Germinal center (tissue), 1 donor: ENCODE measurements around the gene WFS1.

ENCODE experiments used
- DNase-seq: peaks from one replicate; pipeline ENCODE4 v3.0.0; 2012; ENCODE audit warnings: mixed read lengths, low spot score

WFS1 gene

GRCh38 chr4:6299875-6300274, 30.2 kb downstream of the WFS1 start:
- no peak for DNase-seq

- no peak for DNase-seq
Observed at GRCh38 chr4:6300359-6300758, 30.7 kb downstream of the WFS1 start.

- no peak for DNase-seq
Observed at GRCh38 chr4:6301051-6301731, 31.5 kb downstream of the WFS1 start.

GRCh38 chr4:6301732-6302442, 32.2 kb downstream of the WFS1 start:
- no peak for DNase-seq

- no peak for DNase-seq
Observed at GRCh38 chr4:6302869-6303268, 33.2 kb downstream of the WFS1 start.

- no peak for DNase-seq
Observed at GRCh38 chr4:6303943-6304342, 34.3 kb downstream of the WFS1 start.

GRCh38 chr4:6306299-6306698, 36.6 kb downstream of the WFS1 start:
- no peak for DNase-seq

GRCh38 chr4:6307230-6307629, 37.6 kb downstream of the WFS1 start:
- no peak for DNase-seq

GRCh38 chr4:6307891-6308290, 38.2 kb downstream of the WFS1 start:
- DNase-seq, result no peak

GRCh38 chr4:6308899-6309643, 39.4 kb downstream of the WFS1 start:
- no peak for DNase-seq

GRCh38 chr4:6309777-6310176, 40.1 kb downstream of the WFS1 start:
- no peak for DNase-seq

- no peak for DNase-seq
Observed at GRCh38 chr4:6313216-6313615, 43.6 kb downstream of the WFS1 start.

- DNase-seq, result no peak
Observed at GRCh38 chr4:6316461-6317003, 46.9 kb downstream of the WFS1 start.

- no peak for DNase-seq
Observed at GRCh38 chr4:6318206-6318605, 48.6 kb downstream of the WFS1 start.

GRCh38 chr4:6319530-6320150, 50.0 kb downstream of the WFS1 start:
- DNase-seq, result no peak

GRCh38 chr4:6320663-6321062, 51.0 kb downstream of the WFS1 start:
- DNase-seq, result no peak

GRCh38 chr4:6321361-6321760, 51.7 kb downstream of the WFS1 start:
- DNase-seq, result no peak

GRCh38 chr4:6322067-6322760, 52.6 kb downstream of the WFS1 start:
- DNase-seq, result no peak

GRCh38 chr4:6322761-6323566, 53.3 kb downstream of the WFS1 start:
- no peak for DNase-seq

- no peak for DNase-seq
Observed at GRCh38 chr4:6324461-6324998, 54.9 kb downstream of the WFS1 start.
